ENCODE measurements around the gene THEM4. TPM values are rescaled to one million over a fixed set of nuclear protein-coding genes. Genes with fewer than 3 reads are reported as not detected.

The THEM4 gene
- total and polyA plus RNA-seq, 2 experiments from 2014 or later = 13.4 to 20.4 TPM

- TF ChIP-seq NANOG (IDR thresholded peaks at IDR 0.05; ENCODE audit: borderline replicate concordance) = no peak
These were observed 36.7 kb upstream of the THEM4 start (continued) for GRCh38 chr1:151945725-151946722.

- H3K79me2 ChIP-seq (replicated peaks; ENCODE audit: insufficient read depth) = no peaks in the 10 kb centered on the region
- no peak overlapping the region for H3K4me2 ChIP-seq
- H3K27me3 ChIP-seq (ENCODE audit: insufficient read depth) = no peaks in the 10 kb centered on the region
- H3K9me2 ChIP-seq (ENCODE audit: insufficient read depth) = peaks cover 2% of the 10 kb centered on the region; the same call in 1 of the 2 replicates
- H3K4me1 Mint-ChIP-seq = peaks cover 9% of the 10 kb centered on the region
- H4K20me1 ChIP-seq (replicated peaks; ENCODE audit: insufficient read depth) = no peaks in the 10 kb centered on the region
- H3K27me3 Mint-ChIP-seq (ENCODE audit: insufficient read depth, low read depth, poor library complexity) = peaks cover 4% of the 10 kb centered on the region
- peak overlapping the region; percentile 60; the same call in 1 of the 2 replicates for H2AFZ ChIP-seq
- no peaks in the 10 kb centered on the region for H3K36me3 ChIP-seq (ENCODE audit: insufficient read depth)
- no peak overlapping the region for H3K4me3 Mint-ChIP-seq
- no peak for DNase-seq (ENCODE audit: low spot score)
- H3K4me1 ChIP-seq (ENCODE audit: insufficient read depth) = peaks cover 3% of the 10 kb centered on the region; the same call in 1 of the 2 replicates
- H3K36me3 Mint-ChIP-seq (ENCODE audit: low read depth) = no peaks in the 10 kb centered on the region
- no peaks in the 10 kb centered on the region for H3F3A ChIP-seq (replicated peaks; ENCODE audit: low read depth)
- ATAC-seq = no peak
- no peak overlapping the region for H3K27ac Mint-ChIP-seq
- H3K9me3 Mint-ChIP-seq = no peaks in the 10 kb centered on the region; the same call in 2 of the 3 replicates
- no peak for TF ChIP-seq NANOG (IDR thresholded peaks at IDR 0.05; ENCODE audit: borderline replicate concordance)
- no peak for TF ChIP-seq ETS1 (IDR thresholded peaks at IDR 0.05)
- TF ChIP-seq POLR2AphosphoS5 (IDR thresholded peaks at IDR 0.05; ENCODE audit: low read depth) = no peak
- TF ChIP-seq ZNF114 (CRISPR knock-in tag; IDR thresholded peaks at IDR 0.05) = no peak
- no peak for TF ChIP-seq EZH2 (IDR thresholded peaks at IDR 0.05; ENCODE audit: low read depth, unreplicated experiment)
- no peak for TF ChIP-seq STAT1 (IDR thresholded peaks at IDR 0.05; ENCODE audit: unreplicated experiment)
- H3K27ac ChIP-seq (ENCODE audit: low read depth) = no peak overlapping the region
- no peak overlapping the region for H3K4me3 ChIP-seq
These were observed 35.7 kb upstream of the THEM4 start for GRCh38 chr1:151944857-151945575.

GRCh38 chr1:151944126-151944856 is 35.0 kb upstream of the THEM4 start:
- no peaks in the 10 kb centered on the region; the same call in 2 of the 3 replicates for H3K9me3 Mint-ChIP-seq
- TF ChIP-seq CREB1 (CRISPR knock-in tag; IDR thresholded peaks at IDR 0.05; ENCODE audit: low read depth) = no peak
- no peak for TF ChIP-seq ZNF331 (CRISPR knock-in tag; IDR thresholded peaks at IDR 0.05; ENCODE audit: low read depth)
- TF ChIP-seq CTCF (conservative IDR thresholded peaks at IDR 0.05; ENCODE audit: low read depth in 2 of 2) = no peak
- TF ChIP-seq REST (IDR thresholded peaks at IDR 0.05; ENCODE audit: unreplicated experiment) = no peak
- no peak for TF ChIP-seq POLR2AphosphoS5 (IDR thresholded peaks at IDR 0.05; ENCODE audit: low read depth)

More at GRCh38 chr1:151944126-151944856, 35.0 kb upstream of the THEM4 start:
- peaks cover 9% of the 10 kb centered on the region for H3K4me1 Mint-ChIP-seq
- H3K27me3 ChIP-seq (ENCODE audit: insufficient read depth) = no peaks in the 10 kb centered on the region
- peaks cover 3% of the 10 kb centered on the region; the same call in 1 of the 2 replicates for H3K4me1 ChIP-seq (ENCODE audit: insufficient read depth)
- H3K4me3 Mint-ChIP-seq = no peak overlapping the region
- H4K20me1 ChIP-seq (replicated peaks; ENCODE audit: insufficient read depth) = no peaks in the 10 kb centered on the region
- no peaks in the 10 kb centered on the region for H3K36me3 ChIP-seq (ENCODE audit: insufficient read depth)
- no peak overlapping the region for H3K4me3 ChIP-seq
- H3F3A ChIP-seq (replicated peaks; ENCODE audit: low read depth) = no peaks in the 10 kb centered on the region
- no peaks in the 10 kb centered on the region for H3K79me2 ChIP-seq (replicated peaks; ENCODE audit: insufficient read depth)
- no peak overlapping the region for H3K4me2 ChIP-seq
- H3K27ac ChIP-seq (ENCODE audit: low read depth) = no peak overlapping the region
- ATAC-seq = no peak
- DNase-seq (ENCODE audit: low spot score) = no peak
- peak overlapping the region; percentile 60; the same call in 1 of the 2 replicates for H2AFZ ChIP-seq
- peaks cover 2% of the 10 kb centered on the region for H3K27me3 Mint-ChIP-seq (ENCODE audit: insufficient read depth, low read depth, poor library complexity)
- H3K9me2 ChIP-seq (ENCODE audit: insufficient read depth) = 0 out of 2 replicates have a peak, but pooled peaks cover 2% of the 10 kb centered on the region
- no peak overlapping the region for H3K27ac Mint-ChIP-seq
- H3K36me3 Mint-ChIP-seq (ENCODE audit: low read depth) = no peaks in the 10 kb centered on the region
